Activated T-cell treated with anti-CD3 and anti-CD28 coated beads for 48 hours (primary cell): ENCODE measurements around the gene NPHP4.

Experiments used
- DNase-seq: peaks from one replicate; pipeline ENCODE4 v3.0.0-alpha.2; 2020; ENCODE audit warnings: low read depth

NPHP4 gene

DNA sequence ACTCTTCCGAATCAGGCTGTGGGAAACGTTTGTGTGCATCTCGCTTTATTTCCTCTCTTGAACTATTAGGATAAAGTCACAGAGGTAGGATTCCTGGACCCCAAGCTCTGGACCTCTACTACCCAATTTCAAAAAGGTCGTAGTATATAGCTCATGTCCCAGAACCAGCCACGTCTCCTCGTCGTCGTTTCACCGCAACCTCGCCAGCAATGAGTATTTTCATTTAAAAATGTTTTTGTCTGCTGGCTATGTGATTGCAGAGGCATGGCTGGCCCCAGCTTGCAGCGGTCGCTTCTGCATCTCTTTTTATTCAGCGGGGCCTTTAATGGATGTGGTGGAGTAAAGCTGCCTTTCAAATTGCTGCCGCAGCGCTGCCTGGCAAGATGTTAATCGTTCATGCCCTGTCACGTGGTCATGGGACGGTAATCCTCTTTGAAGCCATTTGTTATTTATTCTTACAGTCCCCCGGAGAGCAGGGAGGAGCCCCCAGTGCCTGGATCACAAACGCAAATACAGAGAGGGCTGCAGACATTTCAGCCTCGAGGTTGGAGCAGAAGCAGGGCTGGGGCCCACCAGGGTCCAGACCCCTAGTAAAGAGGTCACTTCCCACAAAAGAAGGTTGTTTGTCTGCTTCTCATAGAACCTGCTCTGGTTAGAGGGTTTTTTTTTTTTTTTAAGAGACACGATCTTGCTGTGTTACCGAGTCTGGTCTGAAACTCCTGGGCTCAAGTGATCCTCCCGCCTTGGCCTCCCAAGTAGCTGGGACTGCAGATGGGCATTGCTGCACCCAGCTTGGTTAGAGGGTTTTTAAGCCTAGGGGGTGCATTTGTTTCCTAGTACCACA, 11.6 kb upstream of the NPHP4 start:
- no peak for DNase-seq

DNA sequence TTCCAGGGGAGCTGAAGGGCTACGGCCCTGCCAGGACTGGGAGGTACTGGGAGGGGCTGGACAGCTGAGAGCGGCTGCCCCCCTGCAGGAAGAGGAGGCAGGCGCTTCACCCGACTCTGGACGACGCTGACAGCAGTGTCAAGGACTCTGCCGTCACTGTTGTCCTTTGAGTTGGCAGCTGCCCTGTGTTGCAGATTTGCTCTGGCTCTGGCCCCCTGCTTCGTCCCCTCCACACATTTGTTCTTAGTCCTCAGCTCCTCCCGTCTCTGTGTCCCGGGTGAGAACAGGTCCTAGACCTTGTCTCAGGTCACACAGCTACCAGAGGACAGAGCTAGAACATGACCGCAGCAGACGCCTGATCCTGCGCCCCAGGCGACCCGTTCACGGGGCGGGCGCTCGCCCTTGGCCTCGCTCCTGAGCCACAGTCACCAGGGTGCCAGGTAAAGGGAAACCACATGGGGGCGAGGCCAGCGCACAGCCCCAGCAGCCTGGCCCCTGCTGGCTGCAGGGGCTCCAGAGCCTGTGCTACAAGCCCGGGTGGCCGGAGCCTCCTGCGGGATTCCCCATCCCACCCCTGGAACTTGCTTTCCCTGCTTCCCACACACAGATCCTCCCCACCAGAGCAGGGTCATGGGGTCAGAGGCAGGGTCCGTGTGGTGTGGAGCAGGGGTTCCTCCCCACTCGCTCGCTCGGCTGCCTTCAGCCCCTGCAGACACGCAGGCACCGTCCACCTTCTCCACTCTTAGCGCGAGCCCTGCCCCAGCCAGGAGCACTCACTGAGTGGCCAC, 10.7 kb upstream of the NPHP4 start:
- DNase-seq: no peak

DNA sequence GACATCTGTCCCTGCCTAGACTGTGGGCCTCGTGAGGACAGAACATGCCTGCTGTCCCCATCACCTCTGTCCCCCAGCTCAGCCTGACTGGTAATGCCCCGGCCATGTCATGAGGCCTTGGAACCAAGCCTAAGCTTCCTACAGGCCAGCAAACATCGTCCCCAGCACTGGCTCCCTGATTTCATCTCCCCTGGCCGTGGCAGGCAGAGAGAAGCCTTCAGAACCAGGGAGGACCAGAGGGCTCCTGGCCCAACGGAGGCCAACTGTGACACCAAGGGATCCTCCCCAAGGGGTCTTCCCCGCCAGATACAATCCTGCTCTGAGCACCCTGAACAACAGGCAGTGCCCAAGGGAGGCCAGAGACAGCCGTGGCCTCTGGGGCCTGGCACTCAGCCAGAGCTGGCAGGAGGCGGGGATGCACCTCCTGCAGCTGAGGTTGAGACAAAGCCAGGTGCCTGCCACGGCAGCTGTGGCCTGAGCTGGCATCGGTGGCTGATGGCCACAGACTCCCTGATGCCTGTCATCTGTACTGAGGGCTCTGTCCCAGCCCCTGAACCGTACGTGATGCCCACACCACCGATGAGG, 9.9 kb upstream of the NPHP4 start:
- no peak for DNase-seq

DNA sequence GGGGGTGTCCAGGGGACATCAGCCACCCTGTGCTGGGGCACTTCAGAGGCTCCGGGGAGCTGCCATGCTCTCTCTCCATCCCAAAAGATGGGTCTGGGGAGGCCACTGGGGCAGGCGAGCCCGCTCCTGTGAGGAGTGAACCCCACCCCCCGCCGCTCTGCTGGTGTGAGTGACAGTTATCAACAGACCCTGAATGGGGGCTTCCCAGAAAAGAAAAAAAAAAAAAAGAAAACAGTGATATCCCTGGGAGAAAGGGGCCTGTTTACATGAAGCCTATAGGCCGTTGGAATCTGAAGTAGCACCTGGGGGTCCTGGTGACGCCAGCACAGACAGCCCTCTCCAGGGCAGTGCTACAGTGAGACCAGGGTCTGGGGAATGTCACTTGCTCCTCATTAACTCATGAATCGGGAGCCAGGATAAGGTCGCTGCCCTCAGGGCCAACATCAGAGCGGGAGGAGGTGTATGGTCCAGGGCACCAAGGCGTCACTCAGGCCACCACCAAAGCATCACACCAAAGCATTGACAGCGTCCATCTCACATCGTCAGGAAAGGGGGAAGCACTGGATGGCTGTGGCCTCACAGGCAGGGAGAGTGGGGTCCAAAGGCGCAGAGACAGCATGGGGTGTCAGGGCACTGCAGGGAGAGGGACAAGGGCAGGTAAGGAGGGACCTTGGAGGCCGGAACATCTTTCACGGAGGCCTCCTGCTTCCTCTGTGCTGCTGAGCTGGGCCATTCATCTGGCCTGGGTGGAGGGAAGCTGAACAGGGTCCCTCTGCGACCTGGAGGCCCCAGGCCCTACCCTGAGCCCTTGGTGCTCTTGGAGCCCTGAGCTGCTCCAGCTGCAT, 8.4 kb upstream of the NPHP4 start:
- DNase-seq: no peak

DNA sequence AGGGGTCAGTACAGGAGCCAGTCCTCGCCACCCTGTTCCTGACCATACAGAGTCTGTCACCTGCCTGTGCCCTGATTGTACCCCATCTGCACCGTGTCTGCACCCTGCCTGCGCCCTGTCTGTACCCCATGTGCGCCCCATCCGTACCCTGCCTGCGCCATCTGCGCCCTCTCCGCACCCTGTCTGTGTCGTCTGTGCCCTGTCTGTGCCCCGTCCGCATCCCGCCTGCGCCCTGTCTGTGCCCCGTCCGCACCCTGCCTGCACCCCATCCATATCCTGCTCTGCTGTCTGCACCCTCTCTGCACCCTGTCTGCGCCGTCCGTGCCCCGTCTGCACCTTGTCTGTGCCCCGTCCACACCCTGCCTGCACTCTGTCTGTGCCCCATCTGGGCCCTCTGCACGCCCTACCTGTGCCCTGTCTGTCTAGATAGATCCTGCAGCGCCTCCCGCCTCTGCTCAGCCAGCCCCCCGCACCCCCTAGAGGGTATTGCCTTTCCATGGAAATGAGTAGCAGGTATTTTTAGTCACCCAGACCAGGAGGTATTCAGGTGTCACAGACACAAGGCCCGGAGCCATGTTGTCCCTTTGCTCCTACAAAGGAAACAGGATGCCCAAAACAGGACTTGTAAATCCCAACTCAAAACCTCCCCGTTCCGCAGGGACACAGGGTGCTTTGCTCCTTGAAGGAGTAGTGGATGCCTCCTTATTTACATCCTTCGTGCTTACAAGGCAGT, 7.7 kb upstream of the NPHP4 start:
- DNase-seq: no peak

DNA sequence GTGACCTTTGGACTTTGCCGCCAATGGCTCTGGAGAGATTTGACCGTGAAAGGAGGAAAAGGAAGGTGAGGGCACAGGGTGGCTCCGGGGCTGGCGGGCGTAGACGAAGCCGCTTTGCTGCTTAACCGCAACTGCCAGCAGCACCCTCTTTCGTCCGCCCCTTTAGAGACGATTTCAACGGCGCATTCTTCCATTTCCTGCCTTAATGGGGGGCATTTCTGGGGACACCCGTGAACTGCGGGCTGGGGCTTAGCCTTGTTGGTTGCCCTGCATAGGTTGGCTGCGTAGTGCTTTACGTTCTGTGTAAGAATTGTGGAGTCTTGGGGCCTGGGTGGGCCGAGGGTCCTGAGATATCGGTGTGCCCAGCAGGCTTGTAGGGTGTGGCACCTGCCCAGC, 6.7 kb upstream of the NPHP4 start:
- no peak for DNase-seq

DNA sequence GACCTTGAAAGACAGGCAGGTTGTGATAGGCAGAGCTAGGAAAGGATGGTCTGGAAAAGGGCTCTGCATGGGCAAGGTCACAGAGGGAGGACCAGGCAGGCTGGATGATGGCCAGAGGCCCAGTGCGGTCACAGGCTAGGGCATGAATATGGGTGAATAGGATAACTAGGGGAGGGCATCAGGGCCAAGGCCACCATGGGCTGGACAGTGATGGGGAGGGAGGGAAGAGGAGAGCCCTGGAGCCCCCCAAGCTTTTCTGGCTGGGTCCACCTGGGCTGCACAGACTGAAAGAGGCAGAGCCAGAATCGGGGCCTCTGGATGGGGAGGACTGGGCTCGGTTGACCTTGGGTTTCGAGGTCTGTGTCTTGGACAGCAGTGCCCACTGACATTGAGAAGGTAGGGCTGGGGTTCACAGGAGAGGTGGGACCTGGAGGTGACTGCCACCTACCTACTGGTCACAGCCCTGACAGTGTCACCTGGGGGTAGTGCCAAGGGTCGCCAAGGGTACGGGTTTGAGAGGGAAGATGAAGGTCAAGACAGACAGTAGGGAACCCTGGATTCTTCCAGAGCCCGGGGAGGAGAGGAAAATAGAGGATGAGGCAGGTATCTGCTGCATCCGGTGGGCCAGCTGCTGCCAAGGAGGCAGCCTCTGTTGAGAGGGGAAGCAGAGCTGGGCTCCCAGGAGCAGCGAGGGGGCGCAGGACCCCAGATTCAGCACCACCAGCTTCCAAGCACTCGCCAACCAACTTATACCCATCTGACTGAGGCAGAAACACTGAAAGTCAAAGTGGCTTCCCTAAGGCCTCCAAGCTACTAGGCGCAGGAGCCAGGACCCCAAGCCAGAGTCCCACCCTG, 6.1 kb upstream of the NPHP4 start:
- DNase-seq: no peak

DNA sequence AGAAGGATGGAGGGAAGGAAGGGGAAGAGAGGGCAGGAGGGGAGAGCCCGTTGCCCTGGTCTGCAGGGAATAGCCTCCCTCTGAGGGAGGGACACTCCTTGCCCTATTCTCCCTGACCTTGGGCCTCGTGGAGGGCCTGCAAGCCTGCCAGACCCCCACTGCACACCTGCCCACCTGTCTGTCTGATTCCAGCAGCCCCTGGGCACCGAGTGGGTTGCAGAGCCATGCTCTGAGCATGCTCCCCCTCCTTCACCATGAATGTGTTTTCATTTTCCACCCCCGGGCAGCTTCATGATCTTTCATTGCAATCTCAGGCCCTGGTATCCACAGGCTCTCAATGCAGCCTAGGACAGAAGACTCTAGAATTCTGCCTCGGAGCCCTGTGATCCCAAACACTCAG, 5.1 kb upstream of the NPHP4 start:
- no peak for DNase-seq

DNA sequence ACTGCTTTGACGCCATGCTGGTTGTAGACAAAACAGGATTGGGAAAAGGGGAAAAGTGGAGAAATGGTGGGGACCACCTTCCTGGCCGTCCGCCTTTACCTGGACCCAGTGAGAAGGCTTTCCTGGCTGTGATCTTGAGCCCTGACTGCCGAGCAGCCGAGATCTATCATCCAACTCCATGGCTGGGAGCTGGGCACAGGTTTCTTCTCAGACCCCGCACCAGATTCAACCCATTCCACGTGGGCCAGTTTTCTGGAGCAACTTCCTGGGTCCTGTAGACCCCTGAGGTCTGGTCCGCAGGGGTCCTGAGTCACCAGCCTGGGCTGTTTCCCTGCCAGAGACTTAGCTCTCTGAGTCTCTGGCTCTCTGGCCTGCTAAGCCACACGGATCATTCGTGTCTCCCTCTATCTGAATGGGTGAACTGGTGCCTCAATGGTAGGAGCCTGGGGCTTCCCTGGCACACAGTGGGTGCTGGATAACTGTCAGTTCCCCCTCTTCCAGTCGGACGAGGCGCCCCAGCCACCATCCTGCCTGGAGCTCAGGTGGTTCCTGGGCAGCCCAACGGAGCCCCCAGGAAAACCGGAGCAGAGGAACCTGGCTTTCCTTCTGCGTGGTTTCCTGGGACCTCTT, 4.5 kb upstream of the NPHP4 start:
- no peak for DNase-seq

DNA sequence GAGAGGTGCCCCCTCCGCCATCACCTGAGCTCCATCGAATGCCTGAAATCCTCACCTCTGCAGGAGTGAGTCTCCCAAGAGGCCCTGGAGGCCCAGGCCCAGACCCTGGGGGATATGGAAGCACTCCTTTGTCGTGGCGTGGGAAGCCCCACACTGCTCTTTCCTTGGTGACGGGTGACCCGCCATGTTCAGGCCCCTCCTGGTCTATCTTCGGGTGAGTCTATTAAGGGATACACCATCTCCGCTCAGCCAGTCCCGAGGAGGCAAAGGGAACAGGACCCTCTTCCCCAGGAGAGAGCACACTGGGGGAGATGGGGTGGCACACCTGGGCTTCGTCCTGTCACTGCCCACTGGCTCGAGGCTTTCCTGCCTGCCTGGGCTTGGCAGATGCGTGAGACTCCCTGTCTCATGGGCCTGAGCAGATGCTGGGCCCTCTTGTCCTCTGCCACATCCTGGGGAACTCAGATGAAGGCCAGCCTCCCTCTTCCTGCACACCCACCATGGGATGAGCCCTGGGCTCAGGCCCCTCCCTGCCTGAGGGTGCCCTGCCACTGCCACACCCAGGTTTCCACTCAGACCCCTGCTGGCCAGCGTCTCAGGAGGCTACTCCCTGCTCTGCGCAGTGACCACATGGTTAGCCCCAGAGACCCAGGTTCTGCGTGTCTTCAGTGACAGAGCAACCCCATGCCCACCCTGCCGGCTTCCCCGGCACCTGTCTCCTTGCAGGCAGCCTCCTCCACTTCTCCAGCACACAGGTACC, 3.8 kb upstream of the NPHP4 start:
- no peak for DNase-seq

DNA sequence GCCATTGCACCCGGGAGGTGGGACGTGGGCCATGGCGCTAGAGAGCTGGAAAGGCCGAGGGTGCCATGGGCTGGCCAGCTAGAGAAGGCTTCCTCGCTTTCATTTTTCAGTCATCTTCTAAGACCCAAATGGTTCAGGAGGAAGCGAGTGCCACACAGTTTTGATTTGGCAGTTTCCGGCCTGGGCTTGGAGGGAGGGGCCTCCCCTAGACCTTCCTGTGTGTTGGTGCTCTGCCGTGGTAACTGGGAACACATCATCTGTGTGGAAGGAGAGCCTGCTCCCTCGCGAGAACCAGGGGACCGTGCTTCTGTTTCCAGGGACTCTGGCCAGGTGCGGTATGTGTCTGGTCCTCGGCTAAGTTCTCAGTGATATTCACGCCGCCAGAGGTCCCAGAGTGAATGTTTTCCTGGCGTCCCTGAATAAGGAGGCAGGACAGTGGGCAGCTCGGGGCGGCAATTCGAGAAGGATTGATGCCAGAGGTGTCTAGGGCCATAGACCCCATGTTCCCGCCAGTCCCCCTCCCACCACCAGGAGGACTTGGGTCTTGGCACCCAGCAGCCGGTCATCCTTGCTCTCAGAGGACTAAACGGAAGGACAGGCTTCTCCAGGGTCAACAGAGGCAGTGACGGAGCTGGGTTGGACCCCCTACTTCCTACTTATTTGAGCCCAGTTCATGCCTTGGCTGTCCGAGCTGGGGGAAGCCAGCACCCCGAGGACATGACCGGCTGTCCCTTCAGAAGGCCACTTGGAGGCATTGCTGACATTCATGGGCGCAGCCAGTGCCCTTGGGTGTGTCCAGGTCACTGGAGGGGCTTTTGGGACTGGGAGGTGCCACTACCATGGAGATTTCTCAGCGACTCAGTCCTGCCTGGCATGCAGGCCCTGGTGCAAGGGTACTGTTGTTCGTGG, 2.7 kb upstream of the NPHP4 start:
- DNase-seq: peak; percentile 42

DNA sequence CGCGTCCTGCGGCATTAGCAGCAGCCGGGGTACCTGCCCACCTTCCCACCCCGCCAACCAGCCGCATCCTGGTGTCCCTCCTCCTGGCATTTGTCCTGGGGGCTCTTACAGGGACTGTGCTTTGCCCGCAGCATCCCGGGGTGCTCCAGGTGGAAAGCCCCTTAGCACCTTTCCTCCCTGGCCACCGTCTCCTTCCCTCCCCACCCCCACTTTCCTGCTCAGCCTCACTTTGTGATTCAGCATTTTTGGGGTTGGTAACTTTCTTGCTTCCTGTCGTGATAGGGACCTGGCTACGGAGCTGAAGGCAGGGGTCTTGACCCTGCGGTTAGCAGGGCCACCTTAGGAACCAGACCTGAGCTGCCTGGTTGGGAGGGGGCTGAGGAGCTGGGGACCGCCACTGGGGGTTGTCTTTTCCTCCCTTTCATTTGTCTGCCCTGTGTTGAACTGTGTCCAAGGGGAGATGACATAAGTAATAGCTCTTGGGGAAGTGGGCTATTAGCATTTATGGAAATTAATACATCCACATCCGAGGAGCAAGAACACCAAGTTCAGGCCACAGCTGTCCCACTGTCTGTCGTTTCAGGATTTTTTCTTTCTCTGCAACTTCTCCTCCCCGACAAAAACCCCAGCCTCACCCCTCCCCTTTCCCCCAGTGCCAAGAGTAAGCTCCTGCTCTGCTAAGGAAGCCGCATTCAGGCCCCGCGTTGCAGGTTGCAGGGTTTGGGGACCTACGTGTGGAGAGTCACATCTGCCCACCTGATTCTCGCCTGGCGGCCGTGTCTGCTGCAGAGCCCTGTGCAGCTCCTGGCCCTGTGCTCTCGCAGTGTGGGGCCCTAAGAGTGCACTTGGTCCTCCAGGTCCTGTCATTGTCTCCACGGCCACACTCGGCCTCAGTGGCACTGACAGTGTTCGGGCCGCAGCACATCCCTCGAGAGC, 1.6 kb upstream of the NPHP4 start:
- peak; percentile 29 for DNase-seq

DNA sequence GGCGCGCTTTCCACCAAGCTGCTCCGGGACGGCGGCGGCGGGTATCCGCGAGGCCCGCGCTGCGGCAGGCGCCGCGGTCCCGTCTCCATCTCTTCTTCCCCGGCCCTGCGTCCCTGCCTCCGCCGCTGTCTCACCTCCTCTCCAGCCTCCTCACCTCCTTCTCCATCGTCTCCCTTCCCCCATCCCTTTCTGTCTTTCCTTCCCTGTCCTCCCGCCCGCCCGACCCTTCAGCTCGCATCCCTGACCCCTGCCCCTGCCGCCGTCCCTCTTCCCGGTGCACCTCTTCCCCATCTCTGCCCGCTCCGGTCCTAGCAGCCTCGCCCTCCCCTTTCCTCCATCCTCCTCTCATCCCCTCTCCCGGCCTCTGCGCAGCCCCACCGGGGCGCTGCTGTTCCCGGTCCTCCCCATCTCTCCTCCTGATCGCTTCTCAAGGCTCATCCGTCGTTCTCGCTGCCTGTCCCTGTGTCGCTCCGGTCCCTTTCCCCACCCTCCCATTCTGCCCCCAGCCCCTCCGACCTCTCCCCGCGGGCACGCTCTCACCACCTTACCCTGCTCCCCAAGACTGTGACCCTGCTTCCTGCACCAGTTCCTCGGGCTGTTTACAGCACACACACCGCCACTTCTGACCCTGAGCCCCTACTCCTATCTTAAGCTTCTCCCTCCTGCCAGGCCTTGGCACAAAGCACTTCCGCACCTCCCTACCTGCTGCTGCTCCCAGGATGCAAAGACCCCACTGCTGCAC, 760 bp upstream of the NPHP4 start:
- no peak for DNase-seq

DNA sequence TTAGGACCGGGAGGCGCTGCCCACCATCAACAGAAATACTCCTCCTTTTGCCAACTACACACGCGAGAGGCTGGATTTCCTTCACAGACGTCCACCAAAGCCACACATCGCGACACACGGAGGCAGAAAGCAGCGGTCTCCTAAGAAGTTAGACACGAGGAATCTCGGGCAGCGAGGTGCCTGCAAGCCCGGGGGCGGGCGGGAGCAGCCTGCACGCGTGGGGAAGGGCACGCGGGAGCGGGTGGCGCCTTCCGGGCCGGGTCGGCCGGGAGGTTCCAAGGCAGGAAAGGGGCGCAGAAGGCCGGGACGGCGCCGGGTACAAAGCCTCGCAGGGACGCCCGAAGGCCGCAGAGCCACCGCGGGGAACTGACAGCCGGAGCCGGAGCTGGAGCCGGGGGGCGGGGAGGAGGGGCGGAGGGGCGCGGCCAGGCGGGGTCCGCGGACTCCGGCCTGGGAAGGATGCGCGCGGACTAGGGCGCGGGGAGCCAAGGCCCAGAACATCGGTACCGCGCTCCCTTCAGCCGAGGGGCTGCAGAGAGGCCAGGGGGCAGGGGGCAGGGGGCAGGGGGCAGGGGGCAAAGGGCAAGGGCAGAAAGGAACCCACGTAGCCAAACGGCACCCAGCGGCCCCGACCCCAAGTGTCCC, 722 bp downstream of the NPHP4 start:
- peak; percentile 21 for DNase-seq

DNA sequence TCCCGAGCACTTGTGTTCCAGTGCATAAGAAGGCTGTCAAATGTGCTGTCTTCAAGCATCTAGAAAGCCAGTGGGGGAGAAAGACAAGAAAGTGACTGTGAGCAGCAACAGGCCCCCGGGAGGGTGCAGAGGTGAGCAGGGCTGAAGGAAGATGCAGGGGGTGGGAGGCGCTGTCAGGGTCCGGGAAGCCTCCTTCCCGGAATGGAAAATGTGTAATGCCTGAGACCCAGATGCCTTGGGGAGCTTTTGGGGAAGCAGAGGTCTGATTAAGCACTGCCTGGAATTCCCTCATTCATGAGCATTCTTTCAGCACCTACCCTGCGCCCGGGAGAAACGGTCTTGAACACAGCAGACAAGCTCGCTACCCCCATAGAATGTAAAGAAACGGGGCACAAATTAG, 1.3 kb downstream of the NPHP4 start:
- no peak for DNase-seq

DNA sequence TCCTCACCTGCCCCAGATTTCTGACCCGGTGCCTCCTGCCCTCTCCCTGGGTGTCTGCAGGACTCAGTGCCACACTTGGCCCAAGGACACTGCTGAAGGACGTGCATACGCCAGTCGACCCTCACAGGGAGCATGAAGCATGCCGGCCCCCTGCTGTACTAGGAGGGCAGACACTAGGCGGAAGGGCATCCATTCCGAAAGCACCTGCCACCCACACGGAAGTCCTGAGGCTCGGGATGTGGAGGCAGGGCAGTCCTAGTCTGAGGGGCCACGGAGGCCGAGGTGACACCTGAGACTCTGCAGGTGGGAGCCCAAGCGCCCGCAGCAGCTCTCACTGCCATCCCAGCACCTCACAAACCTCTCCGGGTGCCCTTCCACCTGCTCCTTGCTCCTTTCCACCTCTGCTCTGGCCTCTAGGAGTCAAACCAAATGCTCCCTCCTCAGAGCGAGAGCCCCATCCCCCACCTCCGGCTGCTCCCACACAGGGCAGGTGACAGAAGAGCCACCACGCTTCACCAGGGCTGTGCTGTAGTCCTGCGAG, 2.4 kb downstream of the NPHP4 start:
- DNase-seq: no peak
